Glomerular visceral epithelial cell (primary cell): Measurements from ENCODE around the gene DGLUCY.
"Not testable (repeated sequence)": the region's sequence is repeated elsewhere in the genome, so short reads cannot be mapped to it uniquely, and the experiment has no call there.

ENCODE experiments used
- DNase-seq: peaks from one replicate; pipeline ENCODE4 v3.0.0-alpha.2; 2016; ENCODE audit errors: extremely low spot score

DGLUCY gene

DNA sequence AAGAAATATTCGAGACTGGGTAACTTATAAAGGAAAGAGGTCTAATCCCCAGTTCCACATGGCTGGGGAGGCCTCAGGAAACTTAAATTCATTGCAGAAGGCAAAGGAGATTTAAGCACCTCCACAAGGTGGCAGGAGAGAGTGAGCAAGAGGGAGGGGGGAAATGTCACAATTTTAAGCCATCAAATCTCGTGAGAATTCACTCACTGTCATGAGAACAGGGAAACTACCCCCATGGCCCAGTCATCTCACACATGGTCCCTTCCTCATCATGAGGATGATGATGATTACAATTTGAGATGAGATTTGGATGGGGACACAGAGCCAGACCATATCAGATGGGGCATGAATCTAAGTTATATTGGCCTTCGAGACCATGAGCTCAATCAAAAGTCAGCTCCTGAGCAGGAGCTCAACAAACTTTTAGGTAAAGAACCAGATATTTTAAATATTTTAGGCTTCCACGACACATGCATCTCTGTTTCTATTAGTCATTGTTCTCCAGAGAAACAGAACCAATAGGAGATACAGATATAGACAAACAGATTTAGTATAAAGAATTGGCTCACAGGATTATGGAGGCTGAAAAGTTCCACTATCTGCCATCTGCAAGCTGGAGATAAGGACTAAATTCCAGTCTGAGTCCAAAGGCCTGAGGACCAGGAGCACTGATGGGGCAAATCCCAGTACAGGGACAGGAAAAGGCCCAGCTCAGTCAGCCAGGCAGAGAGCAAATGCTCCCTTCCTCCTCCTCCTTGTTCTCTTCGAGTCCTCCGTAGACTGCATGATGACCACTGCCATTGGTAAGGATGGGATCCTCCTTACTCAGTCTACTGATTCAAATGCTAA lies 24.9 kb downstream of the DGLUCY start:
- peak; percentile 32 for DNase-seq

DNA sequence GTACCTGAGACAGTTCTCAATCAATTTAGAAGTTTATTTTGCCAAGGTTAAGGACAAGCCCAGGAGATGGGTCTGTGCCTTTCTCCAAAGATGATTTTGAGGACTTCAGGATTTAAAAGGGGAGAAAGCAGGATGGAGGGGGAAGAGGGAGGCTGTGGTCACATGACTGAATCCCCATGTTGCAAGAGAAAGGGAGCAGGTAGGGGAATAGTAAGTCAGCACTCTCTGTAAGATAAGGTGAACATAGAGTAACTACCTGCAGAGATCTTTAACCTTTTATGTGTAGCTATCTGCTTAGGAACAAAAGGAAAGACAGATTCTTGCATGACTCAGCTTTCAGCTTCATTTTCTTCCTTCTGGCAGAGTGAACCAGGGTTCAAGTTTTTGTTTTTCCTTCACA lies 25.9 kb downstream of the DGLUCY start:
- DNase-seq: no peak

DNA sequence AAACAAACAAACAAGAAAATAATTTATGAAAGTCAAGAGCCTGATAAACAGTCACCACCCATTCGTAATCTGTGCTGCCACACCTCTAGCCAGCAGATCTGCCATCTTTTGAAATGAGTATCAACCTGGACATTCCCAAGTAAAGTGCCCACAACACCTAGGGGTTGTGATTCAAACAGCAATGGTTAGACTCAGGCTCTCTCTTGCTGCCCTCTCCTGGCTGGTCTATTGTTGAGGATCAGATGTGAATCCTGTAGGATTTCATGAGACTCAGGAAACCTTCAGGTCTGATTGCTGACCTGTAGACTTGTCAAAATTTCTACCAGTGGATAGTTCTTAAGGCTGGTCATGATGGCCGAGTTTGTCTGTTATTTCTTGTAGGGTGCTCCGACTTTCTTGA lies 26.8 kb downstream of the DGLUCY start:
- peak; percentile 20 for DNase-seq

DNA sequence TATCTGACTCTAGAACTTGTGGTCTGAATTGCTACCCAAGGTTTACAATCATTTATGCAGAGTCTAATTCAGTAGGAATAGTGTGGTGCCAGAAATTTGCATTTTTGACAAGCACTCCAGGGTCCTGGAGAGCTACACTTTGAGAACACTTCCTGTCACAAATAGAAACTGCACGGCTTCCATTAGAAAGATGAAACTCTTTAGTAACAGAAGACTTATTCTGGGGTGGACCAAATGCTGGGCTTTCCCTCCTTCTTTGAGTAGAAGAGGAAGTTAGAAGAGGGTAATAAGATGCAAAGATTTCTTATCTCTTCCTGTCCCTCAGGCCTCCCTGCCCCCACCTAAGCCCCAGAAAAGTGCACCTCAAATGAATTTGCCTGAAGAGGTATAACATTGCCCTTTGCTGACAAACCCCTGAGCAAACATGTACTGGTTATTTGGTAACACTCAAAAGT lies 28.4 kb downstream of the DGLUCY start:
- DNase-seq: no peak

DNA sequence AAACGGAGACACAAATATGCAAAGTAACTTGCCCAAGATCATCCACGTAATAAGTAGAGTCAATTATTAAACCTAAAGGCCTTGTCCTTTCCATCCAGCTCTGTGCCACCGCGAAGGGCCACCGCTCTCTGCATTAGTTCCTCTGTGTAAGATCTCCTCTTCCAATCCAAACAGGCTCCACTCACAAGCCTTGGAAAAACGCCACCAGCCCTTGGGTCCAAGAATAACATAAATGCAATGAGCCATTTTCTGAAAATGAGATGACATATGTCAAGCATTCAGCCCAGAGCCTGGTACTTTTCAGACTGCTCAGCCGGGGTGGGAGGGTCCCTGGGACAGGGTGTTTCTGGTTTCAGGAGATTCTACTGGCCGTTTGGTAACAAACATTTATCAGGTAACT lies 30.0 kb downstream of the DGLUCY start:
- peak; percentile 14 for DNase-seq

DNA sequence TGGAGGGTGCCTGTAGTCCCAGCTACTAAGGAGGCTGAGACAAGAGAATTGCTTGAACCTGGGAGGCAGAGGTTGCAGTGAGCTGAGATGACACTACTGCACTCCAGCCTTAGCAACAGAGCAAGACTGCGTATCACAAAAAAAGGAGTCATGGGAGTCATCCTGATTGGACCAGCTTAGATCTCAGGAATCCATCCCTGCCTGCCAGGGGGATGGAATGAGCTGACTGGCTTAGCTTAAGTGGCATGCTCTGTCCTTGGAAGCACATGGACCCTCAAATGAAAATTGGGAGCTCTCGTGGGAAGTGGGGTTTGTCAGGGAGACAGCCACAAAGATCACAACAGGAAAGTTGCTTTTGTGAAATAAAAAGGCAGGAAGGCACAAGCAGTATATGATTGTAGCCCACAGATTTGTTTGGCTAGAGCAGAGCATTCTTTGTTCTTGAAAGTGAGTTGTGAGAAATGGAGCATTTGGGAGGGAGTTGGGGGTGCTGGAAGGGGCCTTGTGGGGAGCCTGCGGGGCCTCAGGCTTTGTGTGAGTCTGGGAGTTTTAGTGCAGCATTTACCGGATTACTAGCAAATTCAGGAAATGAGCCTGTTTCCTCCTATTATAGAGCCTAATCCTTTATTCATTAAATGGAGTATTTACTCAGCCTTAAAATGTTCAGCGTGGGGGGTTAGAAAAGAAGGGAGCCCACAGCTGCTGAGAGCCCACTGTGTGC lies 30.7 kb downstream of the DGLUCY start:
- DNase-seq: peak; percentile 15

DNA sequence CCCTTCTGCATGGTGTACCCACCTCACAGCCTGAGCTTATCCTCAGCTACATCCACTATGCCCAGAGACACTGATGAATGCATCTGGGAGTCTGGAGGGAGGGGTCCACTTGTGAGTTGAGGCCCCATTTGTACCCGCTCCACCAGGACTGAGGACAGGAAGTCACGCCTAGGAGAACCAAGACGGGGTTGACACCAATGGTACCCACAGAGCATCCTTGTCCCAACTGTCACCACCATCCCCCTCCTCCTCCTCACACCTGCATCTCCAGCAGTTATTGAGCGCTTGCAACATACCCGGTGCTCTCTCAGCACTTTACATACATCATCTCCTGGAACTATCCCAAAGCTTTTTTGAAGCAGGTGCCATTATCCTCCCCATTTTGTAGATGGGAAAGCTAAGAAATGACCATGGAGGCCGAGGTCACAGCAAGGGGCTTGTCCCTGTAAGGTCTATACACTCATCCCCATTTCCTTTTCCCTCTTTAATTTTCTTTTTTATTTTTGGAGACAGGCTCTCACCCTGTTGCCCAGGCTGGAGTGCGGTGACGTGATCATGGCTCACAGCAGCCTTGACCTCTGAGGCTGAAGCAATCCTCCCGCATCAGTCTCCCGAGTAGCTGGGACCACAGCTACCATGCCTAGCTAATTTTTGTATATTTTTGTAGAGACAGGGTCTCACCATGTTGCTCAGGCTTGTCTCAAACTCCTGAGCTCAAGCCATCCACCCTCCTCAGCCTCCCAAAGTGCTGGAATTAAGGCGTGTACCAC lies 31.7 kb downstream of the DGLUCY start:
- no peak for DNase-seq

DNA sequence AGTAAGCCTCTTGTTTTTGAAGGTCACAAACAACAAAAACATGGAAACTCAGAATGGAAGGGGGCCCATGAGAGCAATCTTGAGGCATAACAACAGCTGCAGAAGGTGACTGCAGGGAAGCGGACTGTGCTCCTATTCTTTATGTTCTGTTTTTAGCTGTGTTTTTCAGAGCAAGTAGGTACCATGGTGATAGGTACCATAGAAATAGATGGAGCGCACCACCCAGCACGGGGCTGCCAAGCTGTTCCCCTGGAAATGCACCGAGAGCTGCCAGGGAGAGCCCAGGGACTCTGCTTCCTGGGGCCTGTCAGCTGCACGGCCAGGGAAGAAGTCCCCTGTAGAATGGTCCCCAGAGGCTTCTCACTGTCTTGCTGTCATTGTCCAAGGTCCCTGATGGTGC lies 32.8 kb downstream of the DGLUCY start:
- no peak for DNase-seq

DNA sequence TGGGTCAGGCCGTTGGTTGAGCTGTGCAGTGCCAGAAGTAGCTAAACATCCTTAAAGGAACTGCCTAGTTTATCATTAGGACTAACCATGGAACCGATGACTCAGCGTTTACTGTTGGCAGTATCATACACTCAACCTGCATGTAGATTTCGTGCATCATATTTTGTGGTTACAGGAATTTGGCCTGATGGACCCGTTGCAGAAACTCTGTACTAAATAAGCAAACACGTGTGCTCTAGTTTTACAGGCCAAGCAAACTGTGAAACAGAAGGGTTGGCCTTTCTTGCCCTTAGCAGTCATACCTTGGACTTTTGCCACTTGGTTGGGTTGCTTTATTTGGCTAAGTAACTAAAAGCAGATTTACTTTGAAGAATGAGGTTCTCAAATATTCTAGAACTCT lies 35.6 kb downstream of the DGLUCY start:
- peak; percentile 93 for DNase-seq

DNA sequence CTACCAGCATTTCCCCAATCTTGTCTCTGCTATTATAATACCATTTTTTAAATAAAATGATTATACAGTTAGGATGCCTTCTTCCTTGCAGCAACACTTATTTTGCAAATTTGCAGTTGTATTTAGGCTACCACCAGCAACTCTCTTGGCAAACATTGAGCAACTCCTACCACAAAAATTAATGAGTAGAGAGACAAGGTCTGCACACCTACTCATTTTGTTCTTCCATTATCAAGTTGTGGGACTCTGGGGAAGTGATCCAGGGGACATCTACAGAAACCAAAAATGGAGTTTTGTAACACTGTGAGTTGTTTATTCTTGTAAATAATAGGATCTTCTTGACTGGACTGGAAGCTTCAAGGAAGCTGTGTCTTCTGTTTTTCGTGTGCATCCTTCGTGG lies 38.6 kb downstream of the DGLUCY start:
- DNase-seq: no peak

DNA sequence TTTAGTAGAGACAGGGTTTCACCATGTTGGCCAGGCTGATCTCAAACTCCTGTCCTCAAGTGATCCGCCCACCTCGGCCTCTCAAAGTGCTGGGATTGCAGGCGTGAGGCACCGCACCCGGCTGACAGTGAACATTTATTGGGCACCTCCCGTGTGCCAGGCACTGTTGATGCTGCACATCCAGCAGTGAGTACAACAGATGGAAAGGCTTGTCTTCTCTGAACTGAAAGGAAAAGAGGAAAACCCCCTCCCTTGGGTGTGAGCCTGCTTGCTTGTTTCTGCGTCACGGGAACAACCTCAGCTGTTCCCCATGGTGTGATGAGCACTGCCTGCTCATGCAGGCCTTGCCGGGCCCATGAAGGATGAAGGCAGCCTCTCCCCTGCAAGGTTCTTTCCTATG lies 39.5 kb downstream of the DGLUCY start:
- no peak for DNase-seq

DNA sequence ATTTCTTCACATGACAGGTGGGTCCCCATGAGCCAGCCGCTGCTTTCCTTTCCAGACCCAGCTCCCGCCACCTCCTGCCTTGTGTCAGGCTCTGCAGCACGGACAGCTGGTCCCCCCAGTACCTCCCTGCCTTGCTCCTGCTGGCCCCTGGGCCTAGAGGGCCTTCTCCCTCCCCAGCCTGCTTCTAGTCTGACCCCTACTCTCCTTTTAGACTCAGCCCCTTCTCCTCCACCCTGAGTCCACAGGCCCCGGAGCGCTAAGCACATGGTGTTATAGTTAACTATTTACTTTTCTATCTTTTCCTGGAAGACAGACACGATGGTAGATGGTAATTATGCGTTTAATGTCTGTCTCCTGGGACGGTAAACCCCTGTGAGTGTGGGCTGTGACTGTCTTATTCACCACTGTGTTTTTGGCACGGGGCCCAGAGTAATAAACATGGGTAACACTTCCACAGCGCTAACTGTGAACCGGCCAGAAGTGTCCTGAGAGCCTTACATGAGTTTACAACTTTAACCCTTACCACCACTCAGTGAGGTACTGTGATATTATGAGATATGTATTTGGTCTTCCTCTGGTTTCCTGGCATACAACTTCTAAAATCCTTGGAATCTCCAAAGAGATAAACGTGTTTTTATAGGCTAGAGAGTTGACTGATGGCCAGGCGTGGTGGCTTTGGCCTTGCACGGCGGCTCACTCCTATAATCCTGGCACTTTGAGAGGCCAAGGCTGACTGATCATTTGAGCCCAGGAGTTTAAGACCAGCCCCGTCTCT lies 41.2 kb downstream of the DGLUCY start:
- DNase-seq: peak; percentile 94

DNA sequence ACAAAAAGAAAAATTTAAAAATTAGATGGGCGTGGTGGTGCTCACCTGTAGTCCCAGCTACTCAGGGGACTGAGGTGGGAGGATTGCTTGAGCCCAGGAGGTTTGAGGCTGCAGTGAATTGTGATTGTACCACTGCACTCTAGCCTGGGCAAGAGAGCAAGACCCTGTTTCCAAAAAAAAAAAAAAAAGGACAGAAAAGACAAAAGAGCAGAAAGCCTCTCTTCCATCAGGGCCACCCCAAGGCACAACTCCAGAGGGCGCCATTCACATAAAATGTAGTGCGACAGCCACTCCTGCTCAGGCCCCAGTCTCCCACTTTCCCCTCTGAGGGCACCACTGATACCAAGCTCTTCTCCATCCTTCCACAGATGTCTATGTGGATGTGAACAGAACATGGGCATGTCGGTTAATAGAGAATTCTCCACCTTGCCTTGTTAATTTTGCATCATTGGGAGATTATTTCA lies 41.8 kb downstream of the DGLUCY start:
- DNase-seq: no peak

DNA sequence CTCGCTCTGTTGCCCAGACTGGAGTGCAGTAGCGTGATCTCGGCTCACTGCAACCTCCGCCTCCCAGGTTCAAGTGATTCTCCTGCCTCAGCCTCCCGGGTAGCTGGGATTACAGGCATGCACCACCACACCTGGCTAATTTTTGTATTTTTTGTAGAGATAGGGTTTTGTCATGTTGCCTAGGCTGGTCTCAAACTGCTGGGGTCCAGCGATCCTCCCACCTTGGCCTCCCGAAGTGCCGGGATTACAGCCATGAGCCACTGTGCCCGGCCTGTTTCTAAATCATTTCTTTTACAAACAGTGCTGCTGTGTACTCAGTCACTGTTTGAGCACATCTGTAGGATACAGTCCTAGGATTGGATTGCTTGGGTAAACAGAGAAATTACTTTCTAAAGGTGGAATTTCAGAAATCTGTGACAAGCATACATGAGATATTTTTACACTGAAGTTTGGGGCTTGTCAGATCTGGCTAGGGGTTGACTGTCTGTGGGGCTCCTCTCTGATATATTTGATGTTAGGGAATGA lies 42.3 kb downstream of the DGLUCY start:
- not testable (repeated sequence) for DNase-seq

DNA sequence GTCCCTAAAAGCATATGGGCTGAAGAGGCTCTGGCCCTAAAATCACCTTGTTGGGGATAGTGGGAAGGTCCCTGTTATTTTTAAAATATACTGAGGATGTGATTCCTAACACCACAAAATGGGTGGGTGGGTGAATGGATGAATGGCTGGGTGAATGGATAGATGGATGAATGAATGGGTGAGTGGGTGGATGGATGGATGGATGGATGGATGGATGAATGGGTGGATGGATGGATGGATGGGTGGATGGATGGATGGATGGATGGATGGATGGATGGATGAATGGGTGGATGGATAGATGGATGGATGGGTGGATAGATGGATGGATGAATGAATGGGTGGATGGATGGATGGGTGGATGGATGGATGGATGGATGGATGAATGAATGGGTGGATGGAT lies 43.0 kb downstream of the DGLUCY start:
- DNase-seq: not testable (repeated sequence)

DNA sequence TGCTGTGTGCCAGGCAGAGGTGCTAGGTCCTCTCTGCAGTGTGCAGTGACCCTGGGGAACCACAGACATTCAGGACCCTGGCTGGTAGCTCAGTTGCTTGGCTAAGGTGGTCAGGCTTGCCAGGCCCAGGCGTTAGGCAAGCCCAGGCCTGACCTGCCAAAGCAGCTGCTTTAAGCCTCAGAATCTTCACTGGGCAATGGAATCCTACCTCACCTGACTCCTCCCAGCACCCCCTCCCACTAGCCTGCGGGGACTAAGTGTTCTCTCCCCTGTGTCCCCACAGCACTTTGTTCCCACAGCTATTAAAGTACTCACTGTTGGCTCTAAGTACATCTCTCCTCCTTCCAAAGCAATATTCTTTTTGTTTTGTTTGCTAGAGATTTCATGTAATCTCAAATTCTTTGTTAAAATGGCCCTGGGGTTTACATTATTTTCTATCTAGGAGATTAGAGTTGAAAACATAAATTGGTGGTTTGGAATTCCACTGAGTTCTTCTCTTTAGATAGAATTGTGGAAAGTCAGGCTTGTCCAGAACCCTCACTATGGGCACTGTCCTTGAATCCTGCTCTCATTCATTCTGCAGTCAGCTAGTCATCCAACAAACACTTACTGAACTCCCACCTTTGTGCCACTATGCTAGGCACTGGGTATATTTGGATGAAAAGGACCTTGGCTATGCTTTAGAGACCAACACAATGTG lies 44.4 kb downstream of the DGLUCY start:
- no peak for DNase-seq

DNA sequence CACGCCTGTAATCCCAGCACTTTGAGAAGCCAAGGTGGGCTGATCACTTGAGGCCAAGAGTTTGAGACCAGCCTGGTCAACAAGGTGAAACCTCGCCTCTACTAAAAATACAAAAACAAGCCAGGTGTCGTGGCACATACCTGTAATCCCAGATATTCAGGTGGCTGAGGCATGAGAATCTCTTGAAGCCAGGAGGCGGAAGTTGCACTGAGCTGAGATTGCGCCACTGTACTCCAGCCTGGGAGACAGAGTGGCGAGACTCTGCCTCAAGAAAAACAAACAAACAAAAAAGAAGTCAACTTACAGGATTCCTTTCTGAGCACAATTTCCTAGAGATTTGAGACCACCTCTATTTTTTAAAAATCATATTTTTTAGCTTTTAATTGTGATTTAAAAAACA lies 45.3 kb downstream of the DGLUCY start:
- DNase-seq: no peak

DNA sequence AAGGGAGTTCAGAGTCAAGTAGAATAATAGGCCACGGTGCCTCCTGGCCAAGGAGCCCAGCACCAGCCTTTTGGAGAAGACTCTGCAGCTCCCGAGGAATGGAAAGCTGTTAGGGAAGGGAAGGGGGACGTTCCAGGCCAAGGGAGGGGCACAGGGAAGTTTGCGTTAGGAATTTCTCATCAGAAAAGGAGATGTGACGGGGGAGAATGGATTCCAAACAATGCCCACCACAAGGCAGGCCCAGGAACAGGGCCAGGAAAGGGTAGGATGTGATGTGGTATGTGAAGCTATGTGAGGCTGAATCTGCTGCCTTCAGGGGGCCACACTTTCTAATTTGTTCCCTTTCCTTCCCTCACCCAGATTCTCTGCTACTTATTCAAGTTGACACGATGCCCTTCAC lies 46.0 kb downstream of the DGLUCY start:
- no peak for DNase-seq

DNA sequence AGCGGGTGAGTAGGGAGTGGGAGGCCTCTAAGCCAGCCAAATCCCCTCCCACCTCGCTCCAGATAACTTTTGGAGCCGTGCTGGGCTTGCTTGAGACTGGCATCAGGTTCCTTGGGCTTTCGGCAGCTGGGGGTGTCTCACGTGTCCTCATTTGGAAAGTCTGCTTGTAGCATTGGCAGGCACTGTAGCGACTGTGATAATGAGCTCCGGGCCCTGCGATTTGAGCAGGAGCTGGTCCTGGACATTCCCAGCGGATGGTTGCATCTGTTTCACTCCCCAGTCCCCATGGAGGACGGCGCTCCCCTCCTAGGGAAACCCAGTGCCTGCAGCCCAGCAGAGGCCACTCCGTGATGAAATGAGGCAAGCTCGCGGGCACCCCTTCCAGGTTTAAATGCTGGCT lies 49.4 kb downstream of the DGLUCY start:
- DNase-seq: no peak

DNA sequence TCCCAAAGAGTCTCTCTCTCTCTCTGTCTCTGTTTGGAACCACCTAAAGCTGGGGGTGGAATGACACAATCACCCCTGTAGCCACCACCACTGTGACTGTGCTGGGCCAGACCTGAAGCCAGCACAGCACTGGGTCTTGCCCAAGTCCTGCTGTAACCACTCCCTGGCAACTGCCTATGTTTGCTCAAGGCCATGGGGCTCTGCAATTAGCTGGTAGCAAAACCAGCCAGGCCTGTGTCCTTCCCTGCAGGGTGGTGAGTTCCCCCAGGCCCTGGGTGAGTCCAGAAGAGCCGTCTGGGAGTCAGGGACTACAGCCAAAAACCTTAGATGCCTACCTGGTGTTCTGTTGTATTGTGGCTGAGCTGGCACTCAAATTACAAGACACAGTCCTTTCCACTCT lies 50.8 kb downstream of the DGLUCY start:
- DNase-seq: no peak

DNA sequence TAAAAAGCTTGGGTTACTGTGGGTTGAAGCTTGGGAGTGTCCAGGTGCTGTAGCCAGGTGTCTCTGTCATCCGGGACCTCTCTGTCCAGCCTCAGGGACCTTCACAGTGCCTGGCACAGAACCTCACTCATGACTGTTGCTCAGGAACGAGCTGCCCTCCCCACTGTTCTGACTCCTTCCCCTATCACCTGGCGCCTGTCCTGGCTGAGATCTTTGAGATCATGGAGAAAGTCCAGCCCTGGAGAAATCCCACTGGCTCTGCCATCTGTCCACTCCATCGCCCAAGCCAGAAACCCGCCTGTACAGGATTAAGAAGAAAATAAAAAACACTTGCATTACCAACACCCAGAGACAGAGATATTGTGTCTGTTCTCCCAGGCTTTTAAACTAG lies 53.5 kb downstream of the DGLUCY start:
- no peak for DNase-seq
